ENCODE measurements around the gene CDH22.

Gene CDH22

DNA sequence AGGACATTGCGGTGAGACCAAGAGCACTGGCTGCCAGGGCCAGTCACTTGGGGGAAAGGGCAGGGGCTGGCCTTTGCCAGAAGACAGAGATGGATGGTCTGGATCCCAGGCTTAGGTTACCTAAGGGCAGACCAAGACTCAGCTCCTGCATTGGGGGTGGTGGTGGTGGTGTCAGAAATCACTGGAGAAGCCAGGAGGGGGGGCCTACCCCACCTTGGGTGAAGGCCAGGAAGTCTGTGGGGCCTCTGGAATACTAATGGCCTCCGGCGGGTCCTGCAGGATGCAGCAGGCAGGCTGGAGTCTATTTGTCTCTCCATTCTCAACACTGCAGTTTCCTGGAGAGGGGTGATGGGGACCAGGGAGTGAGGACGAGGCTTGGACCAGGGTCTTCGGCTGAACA, 157.4 kb downstream of the CDH22 start:
- Histone ChIP-seq H3K4ac (ENCODE audit: low read depth, low read length) (no peak overlapping the region), H3K9ac (ENCODE audit: low read length) (no peak overlapping the region), H2AK5ac (ENCODE audit: low read length) (no peak overlapping the region), H3K4me3 (ENCODE audit: low read length) (no peak overlapping the region), H3K36me3 (ENCODE audit: control insufficient read depth, insufficient read depth, low read length) (no peaks in the 10 kb centered on the region), H4K5ac (ENCODE audit: low read length) (no peak overlapping the region), H3K79me1 (ENCODE audit: low read length) (no peaks in the 10 kb centered on the region), H3K56ac (ENCODE audit: low read length) (no peak overlapping the region), H3K18ac (ENCODE audit: low read length) (no peak overlapping the region), H2BK15ac (replicated peaks; ENCODE audit: low read depth) (no peak overlapping the region), H3K4me2 (ENCODE audit: low read length) (no peak overlapping the region), H2BK5ac (ENCODE audit: low read length) (no peak overlapping the region), H3K79me2 (ENCODE audit: control insufficient read depth, insufficient read depth, low read length) (no peaks in the 10 kb centered on the region), H3K27me3 (ENCODE audit: insufficient read depth, low read length, poor library complexity) (no peaks in the 10 kb centered on the region), H2BK120ac (ENCODE audit: low read depth, low read length) (no peak overlapping the region), H3K23ac (ENCODE audit: low read length) (no peak overlapping the region), H3K27ac (ENCODE audit: low read depth, low read length) (no peak overlapping the region), H4K8ac (ENCODE audit: low read depth, low read length) (no peak overlapping the region), H3K4me1 (ENCODE audit: control insufficient read depth, low read depth, low read length) (no peaks in the 10 kb centered on the region)
- WGBS (ENCODE audit: extremely low coverage, insufficient coverage, low lambda C conversion rate), result no CpG with 5 or more reads among the region's 5 CpGs
- DNase-seq, result no peak

DNA sequence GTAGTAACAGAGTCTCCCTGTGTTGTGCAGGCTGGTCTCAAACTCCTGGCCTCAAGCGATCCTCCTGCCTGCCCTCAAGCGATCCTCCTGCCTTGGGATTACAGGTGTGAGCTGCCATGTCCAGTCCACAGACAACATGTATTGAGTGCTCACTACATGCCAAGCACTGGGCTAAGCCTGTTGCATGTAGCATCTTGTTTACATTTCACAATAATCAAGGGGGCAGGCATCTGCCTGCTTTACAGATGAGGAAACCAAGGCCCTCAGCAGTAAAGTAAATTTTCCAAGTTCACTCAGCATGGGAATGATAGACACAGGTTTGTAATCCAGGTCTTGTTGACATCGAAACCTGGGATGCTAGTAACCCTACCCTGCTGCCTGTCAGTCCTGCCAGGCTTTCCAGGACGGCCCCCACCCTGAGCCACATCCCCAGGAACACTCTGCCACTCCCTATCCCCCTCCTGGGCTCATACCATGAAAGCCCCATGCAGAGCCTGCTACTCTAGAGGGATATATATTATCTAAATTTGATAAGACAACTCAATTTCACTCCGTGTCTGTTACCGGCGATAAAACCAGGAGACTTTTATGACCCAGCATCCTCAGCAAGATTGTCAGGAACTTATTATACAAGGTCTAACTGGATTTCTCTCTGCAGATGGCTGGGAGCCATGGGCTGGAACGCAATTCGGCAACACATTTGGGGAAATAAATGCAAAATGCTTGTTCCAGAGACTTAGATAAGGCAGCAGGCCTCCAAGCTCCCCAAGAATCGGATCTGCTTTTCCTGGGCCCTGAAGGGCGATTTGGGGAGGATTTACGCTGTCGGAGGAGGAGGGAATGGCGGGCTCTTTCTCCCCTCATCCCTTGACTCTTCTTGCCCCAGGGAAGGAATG, 159.7 kb downstream of the CDH22 start:
- Histone ChIP-seq H3K4me2 (ENCODE audit: low read length) (no peak overlapping the region), H3K18ac (ENCODE audit: low read length) (no peak overlapping the region)
- no CpG with 5 or more reads among the region's 14 CpGs for WGBS (ENCODE audit: extremely low coverage, insufficient coverage, low lambda C conversion rate)

DNA sequence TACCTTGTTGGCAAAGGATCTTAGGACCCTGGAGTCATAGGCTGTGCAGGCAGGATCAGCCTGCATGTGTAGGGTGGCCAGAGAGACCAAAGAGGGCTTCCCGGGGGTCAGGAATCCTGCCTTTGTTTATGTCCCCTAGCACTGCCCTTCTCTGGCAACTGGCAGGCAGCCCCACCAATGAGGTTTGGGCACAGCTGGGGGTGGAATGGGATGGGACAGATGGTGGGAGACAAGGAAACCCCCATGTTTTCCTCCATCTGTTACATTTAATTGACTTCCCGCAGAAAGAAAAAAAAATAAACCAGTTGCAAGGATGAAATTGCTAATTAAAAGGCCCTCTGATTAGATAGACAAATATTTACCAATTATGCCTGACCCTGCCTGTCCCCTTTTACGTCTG, 162.6 kb downstream of the CDH22 start:
- H3K23ac ChIP-seq (ENCODE audit: low read length), result no peak overlapping the region
- DNase-seq, result no peak
- H4K8ac ChIP-seq (ENCODE audit: low read depth, low read length), result no peak overlapping the region
- no peaks in the 10 kb centered on the region for H3K27me3 ChIP-seq (ENCODE audit: insufficient read depth, low read length, poor library complexity)
- H3K4me2 ChIP-seq (ENCODE audit: low read length), result no peak overlapping the region
- no peaks in the 10 kb centered on the region for H3K4me1 ChIP-seq (ENCODE audit: control insufficient read depth, low read depth, low read length)
- no peak overlapping the region for H2BK5ac ChIP-seq (ENCODE audit: low read length)
- WGBS (ENCODE audit: extremely low coverage, insufficient coverage, low lambda C conversion rate), result no CpG with 5 or more reads among the region's 3 CpGs
- H2BK15ac ChIP-seq (replicated peaks; ENCODE audit: low read depth), result no peak overlapping the region
- H3K27ac ChIP-seq (ENCODE audit: low read depth, low read length), result no peak overlapping the region
- H3K4me3 ChIP-seq (ENCODE audit: low read length), result no peak overlapping the region
- H2BK120ac ChIP-seq (ENCODE audit: low read depth, low read length), result no peak overlapping the region
- no peaks in the 10 kb centered on the region for H3K36me3 ChIP-seq (ENCODE audit: control insufficient read depth, insufficient read depth, low read length)
- H3K4ac ChIP-seq (ENCODE audit: low read depth, low read length), result no peak overlapping the region
- H3K18ac ChIP-seq (ENCODE audit: low read length), result no peak overlapping the region
- no peak overlapping the region for H3K9ac ChIP-seq (ENCODE audit: low read length)
- no peaks in the 10 kb centered on the region for H3K79me1 ChIP-seq (ENCODE audit: low read length)
- no peak overlapping the region for H2AK5ac ChIP-seq (ENCODE audit: low read length)
- H4K5ac ChIP-seq (ENCODE audit: low read length), result no peak overlapping the region
- H3K79me2 ChIP-seq (ENCODE audit: control insufficient read depth, insufficient read depth, low read length), result no peaks in the 10 kb centered on the region
- H3K56ac ChIP-seq (ENCODE audit: low read length), result no peak overlapping the region

More for the DNA sequence above, 159.7 kb downstream of the CDH22 start:
- H2BK5ac ChIP-seq (ENCODE audit: low read length), result no peak overlapping the region
- H3K36me3 ChIP-seq (ENCODE audit: control insufficient read depth, insufficient read depth, low read length), result no peaks in the 10 kb centered on the region
- peak; percentile 17 for DNase-seq
- H2BK15ac ChIP-seq (replicated peaks; ENCODE audit: low read depth), result no peak overlapping the region
- H4K8ac ChIP-seq (ENCODE audit: low read depth, low read length), result no peak overlapping the region
- no peak overlapping the region for H2AK5ac ChIP-seq (ENCODE audit: low read length)
- H3K9ac ChIP-seq (ENCODE audit: low read length), result no peak overlapping the region
- H3K79me2 ChIP-seq (ENCODE audit: control insufficient read depth, insufficient read depth, low read length), result no peaks in the 10 kb centered on the region
- no peak overlapping the region for H3K56ac ChIP-seq (ENCODE audit: low read length)
- H3K23ac ChIP-seq (ENCODE audit: low read length), result no peak overlapping the region
- H4K5ac ChIP-seq (ENCODE audit: low read length), result no peak overlapping the region
- no peaks in the 10 kb centered on the region for H3K79me1 ChIP-seq (ENCODE audit: low read length)
- no peak overlapping the region for H2BK120ac ChIP-seq (ENCODE audit: low read depth, low read length)
- no peak overlapping the region for H3K27ac ChIP-seq (ENCODE audit: low read depth, low read length)
- H3K4me3 ChIP-seq (ENCODE audit: low read length), result no peak overlapping the region
- H3K4ac ChIP-seq (ENCODE audit: low read depth, low read length), result no peak overlapping the region
- H3K27me3 ChIP-seq (ENCODE audit: insufficient read depth, low read length, poor library complexity), result no peaks in the 10 kb centered on the region
- H3K4me1 ChIP-seq (ENCODE audit: control insufficient read depth, low read depth, low read length), result no peaks in the 10 kb centered on the region

DNA sequence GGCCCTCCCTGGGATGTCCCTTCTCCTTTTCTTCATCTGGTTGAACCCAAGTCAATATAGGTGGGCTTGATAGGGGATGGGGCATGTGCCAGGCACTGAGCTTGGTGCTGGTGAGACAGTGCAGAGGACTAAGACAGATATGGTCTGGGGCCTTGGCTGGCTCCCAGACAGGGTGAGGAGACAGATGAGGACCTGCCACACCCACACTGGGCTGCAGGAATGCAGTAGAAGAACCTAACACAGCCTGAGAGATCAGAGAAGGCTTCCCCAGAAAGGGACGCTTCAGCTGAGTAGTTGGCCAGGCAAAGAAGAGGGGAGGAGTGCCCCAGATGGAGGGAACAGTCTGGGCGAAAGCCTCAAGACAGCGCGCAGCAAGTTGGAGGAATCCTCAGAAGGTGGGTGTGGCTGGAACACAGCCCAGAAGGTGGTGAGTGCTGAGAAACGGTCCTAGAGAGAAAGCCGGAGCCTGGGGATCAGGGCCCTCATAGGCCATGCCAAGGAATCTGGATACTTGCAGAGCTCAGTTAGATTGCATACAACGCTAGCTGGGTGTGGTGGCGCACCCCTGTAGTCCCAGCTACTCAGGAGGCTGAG, 163.8 kb downstream of the CDH22 start:
- H3K9ac ChIP-seq (ENCODE audit: low read length), result no peak overlapping the region
- no peaks in the 10 kb centered on the region for H3K79me1 ChIP-seq (ENCODE audit: low read length)
- H2BK15ac ChIP-seq (replicated peaks; ENCODE audit: low read depth), result no peak overlapping the region
- H3K4me2 ChIP-seq (ENCODE audit: low read length), result no peak overlapping the region
- no peak overlapping the region for H3K4me3 ChIP-seq (ENCODE audit: low read length)
- H2BK120ac ChIP-seq (ENCODE audit: low read depth, low read length), result no peak overlapping the region
- no peak overlapping the region for H3K4ac ChIP-seq (ENCODE audit: low read depth, low read length)
- H4K5ac ChIP-seq (ENCODE audit: low read length), result no peak overlapping the region
- no peak overlapping the region for H2AK5ac ChIP-seq (ENCODE audit: low read length)
- H3K27ac ChIP-seq (ENCODE audit: low read depth, low read length), result no peak overlapping the region
- H3K56ac ChIP-seq (ENCODE audit: low read length), result no peak overlapping the region
- H3K27me3 ChIP-seq (ENCODE audit: insufficient read depth, low read length, poor library complexity), result no peaks in the 10 kb centered on the region
- H3K18ac ChIP-seq (ENCODE audit: low read length), result no peak overlapping the region
- no CpG with 5 or more reads among the region's 8 CpGs for WGBS (ENCODE audit: extremely low coverage, insufficient coverage, low lambda C conversion rate)
- H3K36me3 ChIP-seq (ENCODE audit: control insufficient read depth, insufficient read depth, low read length), result no peaks in the 10 kb centered on the region
- no peak overlapping the region for H4K8ac ChIP-seq (ENCODE audit: low read depth, low read length)
- no peak overlapping the region for H3K23ac ChIP-seq (ENCODE audit: low read length)
- H3K4me1 ChIP-seq (ENCODE audit: control insufficient read depth, low read depth, low read length), result no peaks in the 10 kb centered on the region
- H3K79me2 ChIP-seq (ENCODE audit: control insufficient read depth, insufficient read depth, low read length), result no peaks in the 10 kb centered on the region
- H2BK5ac ChIP-seq (ENCODE audit: low read length), result no peak overlapping the region
- no peak for DNase-seq

GRCh38 chr20:46142124-46142523, 166.2 kb downstream of the CDH22 start:
- H4K5ac ChIP-seq (ENCODE audit: low read length), result no peak overlapping the region
- H2BK5ac ChIP-seq (ENCODE audit: low read length), result no peak overlapping the region
- H3K4me2 ChIP-seq (ENCODE audit: low read length), result no peak overlapping the region
- no peak overlapping the region for H4K8ac ChIP-seq (ENCODE audit: low read depth, low read length)
- H2BK15ac ChIP-seq (replicated peaks; ENCODE audit: low read depth), result no peak overlapping the region
- H3K27ac ChIP-seq (ENCODE audit: low read depth, low read length), result no peak overlapping the region
- H3K4me1 ChIP-seq (ENCODE audit: control insufficient read depth, low read depth, low read length), result no peaks in the 10 kb centered on the region
- no peak overlapping the region for H3K9ac ChIP-seq (ENCODE audit: low read length)
- H3K36me3 ChIP-seq (ENCODE audit: control insufficient read depth, insufficient read depth, low read length), result no peaks in the 10 kb centered on the region
- no peaks in the 10 kb centered on the region for H3K27me3 ChIP-seq (ENCODE audit: insufficient read depth, low read length, poor library complexity)
- no peak overlapping the region for H3K18ac ChIP-seq (ENCODE audit: low read length)
- no peaks in the 10 kb centered on the region for H3K79me1 ChIP-seq (ENCODE audit: low read length)
- no peak overlapping the region for H3K4ac ChIP-seq (ENCODE audit: low read depth, low read length)
- no peak overlapping the region for H3K23ac ChIP-seq (ENCODE audit: low read length)
- DNase-seq, result no peak
- H3K79me2 ChIP-seq (ENCODE audit: control insufficient read depth, insufficient read depth, low read length), result no peaks in the 10 kb centered on the region
- H3K4me3 ChIP-seq (ENCODE audit: low read length), result no peak overlapping the region
- no peak overlapping the region for H2AK5ac ChIP-seq (ENCODE audit: low read length)
- H3K56ac ChIP-seq (ENCODE audit: low read length), result no peak overlapping the region
- no CpG with 5 or more reads among the region's 5 CpGs for WGBS (ENCODE audit: extremely low coverage, insufficient coverage, low lambda C conversion rate)
- H2BK120ac ChIP-seq (ENCODE audit: low read depth, low read length), result no peak overlapping the region
